Measurements from ENCODE around the gene MSX2.

MSX2 gene

DNA sequence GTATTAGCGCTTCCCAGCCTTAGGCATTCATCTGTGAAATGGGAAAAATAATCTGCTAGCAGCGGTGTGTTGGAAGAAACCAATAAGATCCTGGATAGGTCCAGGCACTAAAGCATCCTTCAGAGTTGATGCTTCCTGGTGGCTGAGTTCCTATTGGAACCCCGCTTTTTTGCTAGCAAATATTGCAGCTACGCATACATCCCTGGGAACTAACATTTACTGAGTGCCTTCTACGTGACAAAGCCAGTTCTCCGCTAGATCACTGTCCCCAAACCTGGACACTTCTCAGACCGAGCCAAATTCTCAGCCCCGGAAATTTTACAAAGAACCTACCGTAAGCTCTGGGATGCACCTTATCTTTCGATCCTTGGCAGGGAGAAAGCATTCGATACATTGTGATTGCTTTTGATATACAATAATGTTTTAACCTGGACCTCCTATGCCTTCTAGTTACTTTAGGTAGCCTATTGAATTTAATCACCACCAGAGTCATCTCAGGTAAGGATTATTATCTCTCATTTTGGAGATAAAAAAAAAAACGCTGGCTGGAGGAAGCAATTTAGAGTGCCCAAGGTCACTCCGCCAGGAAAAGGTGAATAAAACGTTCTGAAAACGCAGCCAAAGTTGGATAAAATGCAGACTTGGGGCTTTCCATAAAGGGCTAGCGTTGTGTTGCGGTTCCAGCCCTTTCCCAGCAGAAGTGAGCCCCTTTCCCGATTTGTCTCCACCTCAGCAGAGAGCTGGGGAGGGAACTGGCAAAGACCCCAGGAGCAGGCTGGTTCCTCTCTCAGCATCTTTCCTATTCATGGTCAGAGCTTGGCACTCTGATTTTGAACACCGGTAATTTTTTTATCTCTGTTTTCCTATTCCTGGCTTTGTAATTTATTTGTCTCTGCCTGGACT is 2.6 kb upstream of the MSX2 start:
- no peak overlapping the region for H2AFZ ChIP-seq (ENCODE audit: low read depth, low read length)
- no peaks in the 10 kb centered on the region for H3K36me3 ChIP-seq (ENCODE audit: insufficient read depth, low read length)
- no peak overlapping the region for H3K4me3 ChIP-seq (ENCODE audit: low read length)
- H3K9me3 ChIP-seq (ENCODE audit: low read length) = no peaks in the 10 kb centered on the region
- H3K4me1 ChIP-seq (ENCODE audit: insufficient read depth, low read length) = no peaks in the 10 kb centered on the region
- H3K27me3 ChIP-seq (ENCODE audit: insufficient read depth, low read length) = peaks cover 88% of the 10 kb centered on the region

DNA sequence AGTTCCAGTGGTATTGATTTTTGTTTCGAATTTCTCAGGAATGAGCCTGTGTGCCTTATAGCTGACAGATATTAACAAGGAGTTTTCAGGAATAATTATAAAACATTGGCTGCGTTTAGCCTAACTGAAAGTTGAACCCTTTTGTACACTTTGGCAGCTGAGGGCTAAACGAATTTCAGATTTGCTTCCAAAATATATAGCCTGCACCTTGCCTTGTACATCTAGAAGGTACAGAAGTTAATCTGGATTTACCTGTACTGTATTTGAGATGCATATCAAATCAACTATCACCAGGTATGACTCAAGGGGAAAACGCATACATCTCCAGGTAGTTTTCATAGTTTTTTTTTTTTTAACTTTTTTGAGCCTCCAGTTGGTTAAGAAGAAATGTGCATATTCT is 1.9 kb upstream of the MSX2 start:
- Histone ChIP-seq H2AFZ (ENCODE audit: low read depth, low read length) (no peak overlapping the region), H3K4me3 (ENCODE audit: low read length) (no peak overlapping the region), H3K9me3 (ENCODE audit: low read length) (no peaks in the 10 kb centered on the region), H3K27me3 (ENCODE audit: insufficient read depth, low read length) (peaks cover 93% of the 10 kb centered on the region), H3K36me3 (ENCODE audit: insufficient read depth, low read length) (no peaks in the 10 kb centered on the region), H3K4me1 (ENCODE audit: insufficient read depth, low read length) (no peaks in the 10 kb centered on the region)

DNA sequence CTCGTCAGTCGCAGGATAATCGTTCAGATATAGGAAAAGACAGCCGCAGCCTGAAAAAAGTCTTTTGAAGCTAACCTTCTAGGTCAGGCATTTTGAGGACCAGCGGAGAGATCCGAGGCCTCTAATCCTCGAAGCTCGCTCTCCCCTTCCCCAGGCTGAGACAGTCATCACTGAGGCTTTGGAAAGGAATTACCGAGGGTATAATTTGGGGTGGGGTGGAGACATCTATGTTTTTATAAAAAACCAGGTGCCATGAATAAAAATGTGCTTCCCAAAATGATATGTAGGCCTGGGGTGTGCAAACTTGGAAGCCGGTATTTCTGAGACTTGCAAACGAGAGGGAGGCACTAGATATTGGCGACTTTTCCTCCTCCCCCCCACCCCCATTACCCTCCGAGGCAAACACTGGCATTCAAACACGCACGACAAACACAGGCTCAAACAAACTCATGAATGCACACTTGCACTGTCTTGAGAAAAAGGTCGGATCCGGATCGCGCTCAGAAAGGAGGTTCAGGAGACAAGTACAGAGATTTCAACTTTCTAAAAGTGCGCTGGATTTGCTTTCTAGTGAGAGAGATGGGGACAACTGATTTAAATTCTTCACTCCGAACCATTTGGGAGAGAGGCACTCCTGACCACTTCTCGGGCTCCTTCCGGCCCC is 935 bp upstream of the MSX2 start:
- no peaks in the 10 kb centered on the region for H3K9me3 ChIP-seq (ENCODE audit: low read length)
- no peak overlapping the region for H2AFZ ChIP-seq (ENCODE audit: low read depth, low read length)
- peaks cover 93% of the 10 kb centered on the region for H3K27me3 ChIP-seq (ENCODE audit: insufficient read depth, low read length)
- H3K4me1 ChIP-seq (ENCODE audit: insufficient read depth, low read length) = no peaks in the 10 kb centered on the region
- no peak overlapping the region for H3K4me3 ChIP-seq (ENCODE audit: low read length)
- no peaks in the 10 kb centered on the region for H3K36me3 ChIP-seq (ENCODE audit: insufficient read depth, low read length)

DNA sequence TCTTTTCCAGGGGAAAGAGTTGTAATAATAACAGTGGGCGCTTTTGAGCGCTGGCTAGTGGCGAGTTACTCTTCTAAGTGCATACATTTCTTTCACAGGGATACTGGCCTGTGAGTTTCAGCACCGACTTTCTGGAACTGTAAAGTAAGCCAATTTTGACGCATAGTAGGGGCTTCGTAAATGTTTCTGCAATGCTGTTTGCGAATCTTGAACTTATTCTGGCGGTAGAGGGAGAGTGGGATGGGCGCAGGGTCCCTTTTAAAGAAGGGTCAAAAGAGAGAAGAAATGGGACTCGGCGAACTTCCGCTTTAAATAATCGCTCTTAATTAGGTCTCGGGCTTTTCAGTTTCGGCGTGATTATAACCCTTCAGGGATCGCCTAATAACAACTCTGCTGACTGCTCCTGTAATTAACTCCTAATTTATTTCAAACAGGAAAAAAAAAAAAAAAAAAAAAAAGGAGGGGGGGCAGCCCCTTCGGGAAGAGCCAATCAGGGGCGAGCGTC is 351 bp upstream of the MSX2 start:
- Histone ChIP-seq H3K27me3 (ENCODE audit: insufficient read depth, low read length) (peaks cover 90% of the 10 kb centered on the region), H3K4me3 (ENCODE audit: low read length) (peak overlapping the region; percentile 23), H3K9me3 (ENCODE audit: low read length) (no peaks in the 10 kb centered on the region), H3K4me1 (ENCODE audit: insufficient read depth, low read length) (no peaks in the 10 kb centered on the region), H2AFZ (ENCODE audit: low read depth, low read length) (no peak overlapping the region), H3K36me3 (ENCODE audit: insufficient read depth, low read length) (no peaks in the 10 kb centered on the region)

DNA sequence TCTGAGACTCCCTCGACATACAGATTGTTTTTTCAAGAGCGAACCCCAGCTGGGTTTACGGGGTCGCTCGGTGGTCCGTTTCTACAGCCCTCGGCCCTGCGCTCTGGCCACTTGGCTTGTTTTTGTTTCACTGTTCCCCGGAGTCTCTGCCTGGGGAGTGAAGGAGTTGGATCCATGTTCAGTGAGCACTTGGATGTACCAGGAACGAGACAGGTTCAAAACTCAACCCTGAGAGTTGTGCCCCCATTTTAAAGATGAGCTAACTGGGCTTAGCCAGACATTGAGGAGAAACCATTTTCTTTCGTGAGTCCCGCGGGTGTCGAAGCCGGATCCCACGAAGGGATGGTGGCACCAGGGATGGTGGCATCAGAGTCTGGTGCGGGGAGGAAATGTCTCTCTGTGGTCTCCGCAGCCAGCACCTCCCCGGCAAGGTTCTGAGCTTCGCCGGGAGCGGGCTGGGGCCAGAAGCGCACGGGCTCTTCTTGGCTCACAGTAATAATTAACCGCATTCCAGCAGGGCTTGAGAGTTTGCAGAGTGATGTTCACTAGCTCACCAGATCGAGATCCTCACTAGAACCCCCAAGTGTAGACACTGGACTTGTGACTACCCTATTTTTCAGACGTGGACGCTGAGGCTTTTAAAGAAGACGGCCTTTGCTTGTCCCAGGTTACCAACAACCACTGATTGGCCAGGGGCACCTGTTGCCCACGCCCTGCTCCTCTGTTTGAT is 1.0 kb downstream of the MSX2 start:
- Histone ChIP-seq H3K36me3 (ENCODE audit: insufficient read depth, low read length) (no peaks in the 10 kb centered on the region), H3K4me1 (ENCODE audit: insufficient read depth, low read length) (no peaks in the 10 kb centered on the region), H3K27me3 (ENCODE audit: insufficient read depth, low read length) (peaks cover 78% of the 10 kb centered on the region), H2AFZ (ENCODE audit: low read depth, low read length) (no peak overlapping the region), H3K9me3 (ENCODE audit: low read length) (no peaks in the 10 kb centered on the region), H3K4me3 (ENCODE audit: low read length) (no peak overlapping the region)

DNA sequence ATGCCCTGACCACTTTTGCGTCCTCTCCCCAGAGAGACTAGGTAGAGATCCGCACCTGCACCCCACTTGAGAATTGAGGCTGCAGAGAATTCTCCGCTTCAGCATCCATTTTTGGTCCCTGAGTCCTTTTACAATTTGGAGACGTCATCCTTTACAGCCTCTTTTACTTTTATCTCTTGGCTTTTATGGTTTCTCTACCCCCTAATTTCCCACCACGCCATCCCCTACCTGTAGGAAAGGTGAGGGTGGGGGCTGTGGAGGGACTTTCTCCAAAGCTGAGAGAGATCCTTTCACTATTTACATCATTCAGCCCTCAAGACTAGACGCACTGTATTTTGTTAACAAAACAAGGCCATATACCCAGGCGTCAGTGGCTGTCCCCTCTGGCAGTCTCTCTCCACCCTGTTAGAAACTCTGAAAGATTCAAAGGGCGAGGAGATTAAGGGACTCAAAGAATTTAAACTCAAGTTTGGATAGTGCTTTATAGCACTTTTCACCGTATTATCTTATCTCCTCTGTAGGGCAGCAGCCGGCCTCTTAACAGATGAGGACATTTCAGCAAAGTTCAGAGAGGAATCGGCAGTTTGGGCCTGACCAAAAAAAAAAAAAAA is 1.7 kb downstream of the MSX2 start:
- H3K27me3 ChIP-seq (ENCODE audit: insufficient read depth, low read length) = peaks cover 81% of the 10 kb centered on the region
- H2AFZ ChIP-seq (ENCODE audit: low read depth, low read length) = no peak overlapping the region
- H3K4me1 ChIP-seq (ENCODE audit: insufficient read depth, low read length) = no peaks in the 10 kb centered on the region
- H3K36me3 ChIP-seq (ENCODE audit: insufficient read depth, low read length) = no peaks in the 10 kb centered on the region
- H3K4me3 ChIP-seq (ENCODE audit: low read length) = no peak overlapping the region
- no peaks in the 10 kb centered on the region for H3K9me3 ChIP-seq (ENCODE audit: low read length)

DNA sequence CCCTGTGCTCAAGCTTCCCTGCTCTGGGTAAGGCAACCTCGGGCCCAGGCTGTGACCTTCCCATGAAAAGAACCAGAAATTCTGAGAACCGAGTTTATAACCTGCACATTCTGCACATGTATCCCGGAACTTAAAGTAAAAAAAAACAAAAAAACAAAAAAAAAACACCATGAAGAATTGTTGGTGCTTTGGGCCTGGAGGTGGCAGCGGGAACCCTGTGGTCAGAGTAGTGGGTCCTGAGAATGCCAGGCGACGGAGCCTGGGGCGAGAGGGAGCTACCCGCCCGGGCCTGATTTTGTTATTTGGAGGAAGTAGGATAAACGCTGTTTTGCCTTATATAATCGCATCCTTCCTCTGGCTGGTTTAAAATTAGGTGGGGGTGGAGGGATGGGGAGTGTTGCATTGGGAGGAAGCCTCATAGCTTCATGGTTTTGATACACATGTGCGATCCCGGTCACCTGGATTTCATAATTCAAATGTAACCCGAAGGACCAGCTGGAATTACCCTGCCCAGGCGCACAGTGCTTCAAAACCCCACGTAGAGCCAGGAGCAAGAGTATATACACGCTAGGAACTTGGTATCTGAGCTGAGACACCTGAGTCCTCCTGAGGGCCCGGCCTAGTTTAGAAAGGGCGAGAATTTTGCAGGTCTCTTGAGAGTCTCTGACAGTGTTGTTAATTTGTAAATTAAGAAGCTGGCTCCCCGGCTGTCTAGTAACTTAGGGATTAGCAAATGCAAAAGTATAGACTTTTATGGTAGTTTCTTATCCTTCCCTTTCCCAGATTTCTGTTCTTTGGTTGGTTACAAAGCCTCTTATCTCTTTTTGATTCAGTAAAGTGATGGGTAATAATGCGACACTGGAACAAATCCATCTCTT is 2.8 kb downstream of the MSX2 start:
- Histone ChIP-seq H3K27me3 (ENCODE audit: insufficient read depth, low read length) (peaks cover 81% of the 10 kb centered on the region), H3K4me3 (ENCODE audit: low read length) (no peak overlapping the region), H3K9me3 (ENCODE audit: low read length) (no peaks in the 10 kb centered on the region), H2AFZ (ENCODE audit: low read depth, low read length) (no peak overlapping the region), H3K4me1 (ENCODE audit: insufficient read depth, low read length) (no peaks in the 10 kb centered on the region), H3K36me3 (ENCODE audit: insufficient read depth, low read length) (no peaks in the 10 kb centered on the region)

DNA sequence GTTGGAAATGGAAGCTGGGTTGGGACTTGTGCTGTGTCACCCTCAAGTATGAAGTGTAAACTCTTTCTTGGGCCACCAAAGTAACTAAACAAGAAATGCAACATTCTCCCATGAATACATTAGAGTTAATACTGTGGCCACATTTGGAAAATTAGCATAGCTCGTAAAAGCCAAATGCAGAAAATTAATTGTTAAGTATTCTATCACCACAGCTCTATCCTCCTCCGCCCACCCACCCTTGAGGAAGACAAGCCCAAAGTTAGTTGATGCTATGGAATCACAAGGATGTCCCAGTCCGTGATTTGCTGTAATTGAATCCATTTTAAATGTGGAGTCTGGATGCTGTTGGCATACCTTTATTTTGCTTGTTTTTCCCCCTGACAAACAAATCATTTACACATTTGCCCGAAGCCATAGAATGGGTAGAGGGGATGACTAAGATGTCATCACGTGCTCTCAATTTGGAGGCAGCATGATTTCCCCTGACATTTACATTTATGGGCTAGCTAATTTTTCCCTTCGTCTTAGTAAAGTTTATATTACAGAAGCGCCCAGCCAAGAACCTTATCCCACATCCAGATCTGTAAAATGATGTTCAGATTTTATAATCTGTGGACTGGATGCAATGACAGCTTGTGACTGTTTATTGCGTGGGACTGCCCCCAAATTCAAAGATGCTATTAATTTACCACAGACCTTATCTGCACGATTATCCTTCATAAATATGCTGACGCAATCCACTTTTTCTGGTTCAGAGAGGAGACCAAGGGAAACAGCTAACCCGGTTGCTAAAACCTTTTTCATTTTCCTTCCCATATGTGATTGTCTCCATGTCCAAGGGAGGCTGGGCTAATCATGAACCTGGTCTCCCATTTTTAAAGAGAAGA is 3.7 kb downstream of the MSX2 start:
- H3K4me3 ChIP-seq (ENCODE audit: low read length) = no peak overlapping the region
- H3K9me3 ChIP-seq (ENCODE audit: low read length) = no peaks in the 10 kb centered on the region
- H3K4me1 ChIP-seq (ENCODE audit: insufficient read depth, low read length) = no peaks in the 10 kb centered on the region
- H2AFZ ChIP-seq (ENCODE audit: low read depth, low read length) = no peak overlapping the region
- H3K27me3 ChIP-seq (ENCODE audit: insufficient read depth, low read length) = peaks cover 84% of the 10 kb centered on the region
- no peaks in the 10 kb centered on the region for H3K36me3 ChIP-seq (ENCODE audit: insufficient read depth, low read length)

DNA sequence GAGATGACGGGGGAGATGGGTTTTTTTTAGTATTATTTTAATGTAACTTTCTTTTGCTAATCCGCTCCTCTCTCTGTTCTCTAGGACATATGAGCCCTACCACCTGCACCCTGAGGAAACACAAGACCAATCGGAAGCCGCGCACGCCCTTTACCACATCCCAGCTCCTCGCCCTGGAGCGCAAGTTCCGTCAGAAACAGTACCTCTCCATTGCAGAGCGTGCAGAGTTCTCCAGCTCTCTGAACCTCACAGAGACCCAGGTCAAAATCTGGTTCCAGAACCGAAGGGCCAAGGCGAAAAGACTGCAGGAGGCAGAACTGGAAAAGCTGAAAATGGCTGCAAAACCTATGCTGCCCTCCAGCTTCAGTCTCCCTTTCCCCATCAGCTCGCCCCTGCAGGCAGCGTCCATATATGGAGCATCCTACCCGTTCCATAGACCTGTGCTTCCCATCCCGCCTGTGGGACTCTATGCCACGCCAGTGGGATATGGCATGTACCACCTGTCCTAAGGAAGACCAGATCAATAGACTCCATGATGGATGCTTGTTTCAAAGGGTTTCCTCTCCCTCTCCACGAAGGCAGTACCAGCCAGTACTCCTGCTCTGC is 4.8 kb downstream of the MSX2 start:
- Histone ChIP-seq H3K4me3 (ENCODE audit: low read length) (no peak overlapping the region), H3K27me3 (ENCODE audit: insufficient read depth, low read length) (peaks cover 84% of the 10 kb centered on the region), H2AFZ (ENCODE audit: low read depth, low read length) (no peak overlapping the region), H3K9me3 (ENCODE audit: low read length) (no peaks in the 10 kb centered on the region), H3K36me3 (ENCODE audit: insufficient read depth, low read length) (no peaks in the 10 kb centered on the region), H3K4me1 (ENCODE audit: insufficient read depth, low read length) (no peaks in the 10 kb centered on the region)

DNA sequence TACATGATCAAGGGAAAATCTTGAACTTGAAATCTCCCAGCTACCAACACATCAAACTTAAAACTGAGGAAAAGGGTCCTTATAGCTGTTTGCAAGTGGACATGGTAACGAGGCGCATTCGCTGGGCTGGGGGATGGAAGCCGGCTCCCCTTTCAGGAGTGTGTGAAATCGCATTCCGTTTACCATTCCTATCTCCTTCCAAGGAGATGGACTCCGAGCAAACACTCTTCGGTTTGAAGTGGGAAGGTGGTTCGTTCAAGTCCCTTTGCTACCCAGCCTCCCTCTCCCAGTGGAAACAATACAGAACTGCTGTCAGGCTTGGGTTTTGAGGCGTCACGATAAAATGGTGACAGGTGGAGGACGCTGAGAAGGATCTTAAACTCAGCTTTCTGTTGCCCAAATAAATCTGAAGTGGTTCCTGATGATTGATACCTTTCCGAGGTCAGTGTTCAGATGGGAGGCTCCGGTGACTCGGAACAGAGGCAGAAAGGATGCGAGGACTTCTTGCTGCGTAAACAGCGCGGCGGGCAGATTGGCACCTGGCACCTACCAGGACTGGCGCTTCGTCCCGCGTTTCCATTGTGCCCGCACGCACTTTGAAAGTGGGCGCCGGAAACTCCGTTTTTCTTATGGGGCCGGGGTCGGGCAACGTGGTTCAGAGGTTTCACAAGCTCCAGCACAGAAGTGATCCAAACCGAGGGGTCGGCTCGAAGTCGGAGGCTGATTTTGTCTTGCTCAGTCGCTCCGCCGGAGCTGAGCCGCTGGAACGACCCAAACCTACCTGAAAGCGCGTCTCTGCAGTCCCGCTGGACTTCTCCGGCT is 7.0 kb downstream of the MSX2 start:
- Histone ChIP-seq H3K36me3 (ENCODE audit: insufficient read depth, low read length) (no peaks in the 10 kb centered on the region), H2AFZ (ENCODE audit: low read depth, low read length) (no peak overlapping the region), H3K27me3 (ENCODE audit: insufficient read depth, low read length) (peaks cover 85% of the 10 kb centered on the region), H3K9me3 (ENCODE audit: low read length) (no peaks in the 10 kb centered on the region), H3K4me1 (ENCODE audit: insufficient read depth, low read length) (no peaks in the 10 kb centered on the region), H3K4me3 (ENCODE audit: low read length) (no peak overlapping the region)

Data from neuron (in vitro differentiated cells).